Breast epithelium (tissue), 3 donors: Measurements from ENCODE around the gene VBP1.

Experiments used
- POLR2AphosphoS5 ChIP-seq, 3 donors: sonication (generic); formaldehyde crosslinking; IDR thresholded peaks; one replicate each; pipeline ENCODE4 v1.6.1; 2017; ENCODE audit warnings: antibody characterized with exemption in 3 of 3
- TF ChIP-seq, protein P1 (sequence below), 3 donors: fragments of 450-650 bp; IDR thresholded peaks; one replicate each; pipeline ENCODE4 v1.5.1; 2016 to 2017; ENCODE audit warnings: antibody characterized with exemption in 3 of 3, mild to moderate bottlenecking in 3 of 3, moderate library complexity in 3 of 3

DNA sequence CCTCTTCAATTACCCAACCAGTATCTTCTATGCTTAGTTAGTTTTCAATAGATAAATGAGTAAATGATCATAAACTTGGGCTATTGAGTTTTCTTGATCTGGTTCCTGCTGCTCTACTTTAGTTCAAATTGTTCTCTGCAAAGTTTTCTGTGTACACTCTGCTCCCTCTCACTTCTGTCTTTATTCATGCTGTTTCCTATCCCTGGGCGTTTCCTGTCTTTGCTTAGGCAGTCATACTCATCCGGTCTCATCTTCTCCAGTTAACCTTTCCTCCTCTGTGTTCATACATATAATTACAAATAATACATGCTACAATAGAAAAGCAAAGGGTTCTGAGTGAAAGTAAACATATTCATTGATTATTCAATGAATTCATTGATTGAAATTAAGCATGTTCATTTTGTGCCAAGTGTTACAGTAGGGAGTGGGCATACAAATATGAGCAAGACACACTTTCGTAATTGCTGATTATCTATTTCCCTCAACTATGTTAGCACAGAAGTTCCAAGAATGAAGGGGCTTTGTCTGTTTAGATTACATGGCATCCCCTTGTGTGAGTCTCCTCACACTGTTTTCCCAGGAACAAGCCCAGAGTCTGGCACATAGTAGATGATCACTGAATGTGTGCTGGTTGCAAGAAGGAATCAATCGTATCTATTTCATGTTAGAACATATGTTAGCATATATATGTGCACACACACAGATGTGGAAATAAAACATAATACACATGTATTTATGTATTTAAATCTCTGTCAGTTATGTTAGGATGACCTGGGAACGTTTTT, 46.9 kb downstream of the VBP1 start:
- TF ChIP-seq, protein P1, sequence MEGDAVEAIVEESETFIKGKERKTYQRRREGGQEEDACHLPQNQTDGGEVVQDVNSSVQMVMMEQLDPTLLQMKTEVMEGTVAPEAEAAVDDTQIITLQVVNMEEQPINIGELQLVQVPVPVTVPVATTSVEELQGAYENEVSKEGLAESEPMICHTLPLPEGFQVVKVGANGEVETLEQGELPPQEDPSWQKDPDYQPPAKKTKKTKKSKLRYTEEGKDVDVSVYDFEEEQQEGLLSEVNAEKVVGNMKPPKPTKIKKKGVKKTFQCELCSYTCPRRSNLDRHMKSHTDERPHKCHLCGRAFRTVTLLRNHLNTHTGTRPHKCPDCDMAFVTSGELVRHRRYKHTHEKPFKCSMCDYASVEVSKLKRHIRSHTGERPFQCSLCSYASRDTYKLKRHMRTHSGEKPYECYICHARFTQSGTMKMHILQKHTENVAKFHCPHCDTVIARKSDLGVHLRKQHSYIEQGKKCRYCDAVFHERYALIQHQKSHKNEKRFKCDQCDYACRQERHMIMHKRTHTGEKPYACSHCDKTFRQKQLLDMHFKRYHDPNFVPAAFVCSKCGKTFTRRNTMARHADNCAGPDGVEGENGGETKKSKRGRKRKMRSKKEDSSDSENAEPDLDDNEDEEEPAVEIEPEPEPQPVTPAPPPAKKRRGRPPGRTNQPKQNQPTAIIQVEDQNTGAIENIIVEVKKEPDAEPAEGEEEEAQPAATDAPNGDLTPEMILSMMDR (IDR thresholded peaks at IDR 0.05): no peak
- TF ChIP-seq POLR2AphosphoS5 (IDR thresholded peaks at IDR 0.05): no peak
